GM19099 (cell line): ENCODE results near the gene TEX52.
A peak's percentile ranks its signal among the peaks of the same experiment; 100 is the strongest.

ENCODE experiments used
- POLR2A ChIP-seq: IDR thresholded peaks from 3 replicates; pipeline ENCODE4 v1.6.1; 2011; ENCODE audit warnings: low read depth; ENCODE audit not compliant: insufficient read length; ENCODE audit errors: extremely low read depth

The TEX52 gene

GRCh38 chr12:2857021-2857431 is at the start of gene TEX52:
Gene TEX52, minus strand, starts transcription at chr12:2857039. Its CDS starts 13 bp downstream, at chr12:2857026.
- no peak for TF ChIP-seq POLR2A

DNA sequence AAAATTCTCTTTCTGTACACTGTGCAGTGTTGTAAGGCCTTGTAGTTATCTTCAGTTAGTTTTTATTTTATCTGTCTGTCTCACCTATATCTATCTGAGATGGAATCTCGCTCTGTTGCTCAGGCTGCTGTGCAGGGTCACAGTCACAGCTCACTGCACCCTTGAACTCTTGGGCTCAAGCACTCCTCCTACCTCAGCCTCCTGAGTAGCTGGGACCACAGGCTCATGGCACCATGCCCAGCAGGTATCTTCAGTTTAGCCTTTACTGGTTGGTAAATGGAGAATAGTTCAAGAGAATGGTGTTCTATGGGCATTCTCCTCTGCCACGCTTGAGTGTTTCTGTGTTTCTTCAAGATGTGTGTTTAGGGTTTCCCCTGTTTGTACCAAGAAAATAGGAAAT is 47.4 kb upstream of the TEX52 start:
- TF ChIP-seq POLR2A = no peak

DNA sequence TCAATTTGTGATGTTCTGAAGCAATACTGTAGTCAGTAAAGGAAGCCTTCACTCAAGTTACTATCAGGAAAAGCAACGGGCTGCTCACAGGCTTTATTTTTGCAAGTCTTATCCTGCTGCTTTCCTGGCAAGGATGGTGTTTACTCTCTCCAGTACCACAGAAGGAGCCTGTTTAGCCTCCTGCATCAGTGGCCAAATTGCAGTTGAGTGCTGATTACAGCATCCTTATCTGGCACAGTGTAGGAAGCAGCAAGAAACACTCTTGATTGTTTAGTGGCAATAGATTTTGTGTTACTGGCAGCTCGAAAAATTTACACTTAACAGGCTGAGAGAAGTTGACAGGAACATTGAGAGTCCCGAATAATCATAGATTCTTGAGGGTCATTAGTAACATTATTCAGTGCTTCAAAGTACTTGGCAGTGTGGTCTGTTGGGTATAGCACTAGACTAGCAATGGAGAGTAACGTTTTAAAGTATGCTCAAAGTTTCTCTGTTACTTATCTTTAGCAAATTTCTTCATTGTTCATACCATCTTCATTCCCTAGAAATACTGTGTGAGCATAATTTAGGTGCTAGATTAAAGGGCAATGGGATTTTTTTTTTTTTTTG is 45.5 kb upstream of the TEX52 start:
- TF ChIP-seq POLR2A = no peak

DNA sequence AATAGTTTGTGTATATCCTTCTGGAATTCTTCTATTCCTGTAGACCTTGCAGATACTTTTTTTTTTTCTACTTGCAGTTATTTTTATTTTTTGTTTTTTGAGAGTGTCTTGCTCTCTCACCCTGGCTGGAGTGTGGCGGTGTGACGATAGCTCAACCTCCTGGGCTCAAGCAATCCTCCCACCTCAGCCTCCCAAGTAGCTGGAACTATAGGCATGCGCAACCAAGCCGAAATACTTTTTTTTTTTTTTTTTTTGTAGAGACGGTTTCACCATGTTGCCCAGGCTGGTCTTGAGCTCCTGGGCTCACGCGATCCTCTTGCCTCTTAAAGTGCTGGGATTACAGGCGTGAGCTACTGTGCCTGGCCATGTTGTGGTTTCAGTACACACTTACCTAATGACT is 43.8 kb upstream of the TEX52 start:
- TF ChIP-seq POLR2A = no peak

DNA sequence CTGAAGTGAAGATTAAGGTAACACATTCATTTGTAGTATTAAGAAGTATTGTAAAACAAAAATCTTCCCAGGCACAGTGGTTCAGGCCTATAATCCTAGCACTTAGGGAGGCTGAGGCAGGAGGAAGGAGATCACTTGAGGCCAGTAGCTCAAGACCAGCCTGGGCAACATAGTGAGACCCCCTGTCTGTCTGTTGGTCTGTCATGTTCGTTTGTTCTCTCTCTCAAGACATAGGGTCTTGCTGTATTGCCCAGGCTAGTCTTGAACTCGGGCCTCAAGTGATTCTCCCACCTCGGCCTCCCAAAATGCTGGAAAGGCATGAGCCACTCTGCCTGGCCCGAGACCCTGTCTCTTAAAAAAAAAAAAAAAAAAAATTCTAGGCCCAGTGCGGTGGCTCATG is 40.6 kb upstream of the TEX52 start:
- no peak for TF ChIP-seq POLR2A

- no peak for TF ChIP-seq POLR2A
These were observed 38.7 kb upstream of the TEX52 start for GRCh38 chr12:2895511-2895910.

- TF ChIP-seq POLR2A = no peak
These were observed 38.2 kb upstream of the TEX52 start for GRCh38 chr12:2895051-2895451.

- TF ChIP-seq POLR2A = no peak
These were observed 36.2 kb upstream of the TEX52 start for GRCh38 chr12:2893007-2893406.

DNA sequence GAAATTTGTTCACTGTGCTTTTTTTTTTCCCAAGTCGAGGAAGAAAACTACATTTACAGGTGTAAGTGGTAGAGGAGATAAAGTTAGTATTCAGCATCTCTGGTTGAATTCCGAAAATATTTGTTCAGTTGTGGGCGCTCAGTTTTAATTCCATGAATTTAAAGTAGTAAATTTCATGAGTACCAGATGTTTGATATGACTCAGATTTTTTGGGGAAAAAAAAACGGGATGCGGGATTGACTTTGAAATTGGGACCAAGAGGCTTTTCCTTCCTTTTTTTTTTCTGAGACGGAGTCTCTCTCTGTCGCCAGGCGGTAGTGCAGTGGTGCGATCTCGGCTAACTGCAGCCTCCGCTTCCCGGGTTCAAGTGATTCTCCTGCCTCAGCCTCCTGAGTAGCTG is 35.4 kb upstream of the TEX52 start:
- TF ChIP-seq POLR2A = no peak

DNA sequence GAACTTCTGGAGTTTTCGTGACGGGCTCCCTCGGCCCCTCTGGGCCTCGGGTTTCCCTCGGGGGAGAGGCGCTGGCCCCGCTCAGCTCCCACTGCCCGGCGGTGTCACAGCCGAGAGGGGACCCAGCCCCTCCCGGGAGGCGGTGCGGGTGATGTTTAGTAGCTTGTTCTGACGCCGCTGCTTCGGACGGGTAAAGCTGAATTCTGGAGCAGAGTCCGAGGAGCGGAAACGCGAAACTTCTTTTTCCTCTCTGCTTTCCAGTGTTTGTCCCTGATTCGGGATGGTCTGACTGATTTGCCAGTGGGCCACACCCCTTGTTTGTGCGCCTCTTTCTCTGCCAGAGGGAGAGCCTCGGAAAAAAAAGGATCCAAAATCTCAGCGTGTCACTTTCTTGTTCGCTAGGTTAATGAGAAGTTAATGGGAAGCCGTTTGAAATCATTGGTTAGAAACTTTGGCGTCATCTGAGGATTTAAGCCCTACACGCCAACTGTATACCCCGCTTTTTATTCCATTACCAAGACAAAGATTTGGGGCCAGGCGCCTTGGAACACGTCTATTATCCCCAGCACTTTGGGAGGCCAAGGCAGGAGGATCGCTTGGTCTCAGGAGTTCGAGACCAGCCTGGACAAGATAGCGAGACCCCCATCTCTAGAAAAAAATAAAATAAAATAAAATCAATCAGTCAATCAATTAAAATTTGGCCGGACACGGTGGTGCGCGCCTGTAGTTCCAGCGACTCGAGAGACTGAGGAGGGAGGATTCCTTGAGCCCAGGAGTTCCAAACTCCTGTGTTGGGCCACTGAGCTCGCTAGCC is 34.6 kb upstream of the TEX52 start:
- TF ChIP-seq POLR2A = no peak

- TF ChIP-seq POLR2A = peak; percentile 66
These were observed 33.8 kb upstream of the TEX52 start, which contains the start of gene TULP3 for GRCh38 chr12:2890388-2891239. Gene TULP3, plus strand, starts transcription at chr12:2890891. Its CDS starts 57 bp downstream, at chr12:2890948.

GRCh38 chr12:2890001-2890387 is 33.2 kb upstream of the TEX52 start:
- TF ChIP-seq POLR2A = no peak

DNA sequence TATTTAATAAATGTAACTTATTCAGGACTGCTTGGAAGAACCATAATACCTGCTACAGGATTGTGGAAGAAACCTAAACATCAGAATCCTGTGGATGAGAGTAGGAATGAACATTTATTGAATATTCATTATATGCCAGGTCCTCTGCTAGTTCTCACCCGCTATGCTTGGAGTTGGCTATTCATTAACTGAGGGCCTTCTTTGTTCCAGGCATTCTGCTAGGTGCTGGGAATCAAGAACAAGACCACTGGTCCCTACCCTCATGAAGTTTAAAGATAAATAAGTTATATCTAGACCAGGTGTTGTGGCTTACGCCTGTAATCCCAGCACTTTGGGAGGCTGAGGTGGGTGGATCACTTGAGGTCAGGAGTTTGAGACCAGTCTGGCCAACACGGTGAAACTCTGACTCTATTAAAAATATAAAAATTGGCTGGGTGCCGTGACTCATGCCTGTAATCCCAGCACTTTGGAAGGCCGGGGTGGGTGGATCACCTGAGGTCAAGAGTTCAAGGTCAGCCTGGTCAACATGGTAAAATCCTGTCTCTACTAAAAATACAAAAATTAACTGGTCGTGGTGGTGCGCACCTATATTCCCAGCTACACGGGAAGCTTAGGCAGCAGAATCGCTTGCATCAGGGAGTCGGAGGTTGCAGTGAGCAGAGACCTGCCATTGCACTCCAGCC is 30.1 kb upstream of the TEX52 start:
- TF ChIP-seq POLR2A = no peak

DNA sequence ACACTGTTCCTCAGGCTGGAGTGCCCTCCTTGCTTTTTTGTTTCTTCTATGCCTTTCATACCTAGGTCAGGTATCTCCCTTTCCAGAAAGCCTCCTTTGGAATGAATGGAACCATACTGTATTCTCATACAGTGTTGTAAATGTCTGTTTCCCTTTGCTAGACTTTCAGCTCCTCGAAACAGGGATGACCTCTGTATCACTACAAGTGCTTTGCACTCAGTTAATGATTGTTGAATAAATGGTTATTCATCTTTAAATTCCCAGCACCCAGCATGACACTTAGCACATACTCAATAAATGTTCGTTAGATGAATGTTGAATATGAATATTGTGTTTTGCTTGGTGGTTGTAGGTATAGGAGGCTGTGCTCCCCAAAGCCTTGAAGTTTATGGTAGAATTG is 28.0 kb upstream of the TEX52 start:
- TF ChIP-seq POLR2A = no peak

- no peak for TF ChIP-seq POLR2A
These were observed 23.0 kb upstream of the TEX52 start for GRCh38 chr12:2879853-2880252.
